Measurements from ENCODE around the gene FMNL1.
A peak's percentile ranks its signal among the peaks of the same experiment; 100 is the strongest.
"Not testable (repeated sequence)": the region's sequence is repeated elsewhere in the genome, so short reads cannot be mapped to it uniquely, and the experiment has no call there.

FMNL1 gene

DNA sequence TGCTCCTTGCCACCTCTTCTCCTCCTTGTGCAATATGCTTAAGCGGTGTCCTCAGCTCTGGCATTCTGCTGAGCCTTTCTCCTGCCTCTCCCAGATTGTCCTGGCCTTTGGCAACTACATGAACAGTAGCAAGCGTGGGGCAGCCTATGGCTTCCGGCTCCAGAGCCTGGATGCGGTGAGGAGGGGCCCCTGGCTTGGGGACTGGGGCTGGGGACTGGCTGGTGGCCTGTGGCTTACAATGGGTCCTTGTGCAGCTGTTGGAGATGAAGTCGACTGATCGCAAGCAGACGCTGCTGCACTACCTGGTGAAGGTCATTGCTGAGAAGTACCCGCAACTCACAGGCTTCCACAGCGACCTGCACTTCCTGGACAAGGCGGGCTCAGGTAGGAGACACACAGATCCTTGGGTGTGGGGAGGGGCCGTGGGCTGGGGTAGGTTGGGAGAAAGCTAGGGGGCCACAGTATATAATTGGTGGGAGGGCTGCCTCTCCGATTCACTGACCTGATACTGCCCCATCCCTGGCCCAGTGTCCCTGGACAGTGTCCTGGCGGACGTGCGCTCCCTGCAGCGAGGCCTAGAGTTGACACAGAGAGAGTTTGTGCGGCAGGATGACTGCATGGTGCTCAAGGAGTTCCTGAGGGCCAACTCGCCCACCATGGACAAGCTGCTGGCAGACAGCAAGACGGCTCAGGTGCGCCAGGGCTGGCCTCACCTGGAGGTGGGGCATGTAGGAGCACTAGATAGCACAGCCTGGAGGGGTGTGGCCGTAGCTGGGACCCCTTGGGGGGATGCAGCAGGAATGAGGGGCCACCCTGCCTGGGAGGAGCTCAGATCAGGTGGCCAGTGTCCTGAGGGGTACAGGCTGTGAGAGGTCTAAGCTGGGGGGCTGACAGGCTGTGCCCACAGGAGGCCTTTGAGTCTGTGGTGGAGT, 23.3 kb downstream of the FMNL1 start:
- no peak overlapping the region for H3K4me3 ChIP-seq (ENCODE audit: low read length)
- TF ChIP-seq, protein P1, sequence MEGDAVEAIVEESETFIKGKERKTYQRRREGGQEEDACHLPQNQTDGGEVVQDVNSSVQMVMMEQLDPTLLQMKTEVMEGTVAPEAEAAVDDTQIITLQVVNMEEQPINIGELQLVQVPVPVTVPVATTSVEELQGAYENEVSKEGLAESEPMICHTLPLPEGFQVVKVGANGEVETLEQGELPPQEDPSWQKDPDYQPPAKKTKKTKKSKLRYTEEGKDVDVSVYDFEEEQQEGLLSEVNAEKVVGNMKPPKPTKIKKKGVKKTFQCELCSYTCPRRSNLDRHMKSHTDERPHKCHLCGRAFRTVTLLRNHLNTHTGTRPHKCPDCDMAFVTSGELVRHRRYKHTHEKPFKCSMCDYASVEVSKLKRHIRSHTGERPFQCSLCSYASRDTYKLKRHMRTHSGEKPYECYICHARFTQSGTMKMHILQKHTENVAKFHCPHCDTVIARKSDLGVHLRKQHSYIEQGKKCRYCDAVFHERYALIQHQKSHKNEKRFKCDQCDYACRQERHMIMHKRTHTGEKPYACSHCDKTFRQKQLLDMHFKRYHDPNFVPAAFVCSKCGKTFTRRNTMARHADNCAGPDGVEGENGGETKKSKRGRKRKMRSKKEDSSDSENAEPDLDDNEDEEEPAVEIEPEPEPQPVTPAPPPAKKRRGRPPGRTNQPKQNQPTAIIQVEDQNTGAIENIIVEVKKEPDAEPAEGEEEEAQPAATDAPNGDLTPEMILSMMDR (conservative IDR thresholded peaks at IDR 0.05; ENCODE audit: low read length) = no peak
- no peak for DNase-seq (ENCODE audit: low read depth)

DNA sequence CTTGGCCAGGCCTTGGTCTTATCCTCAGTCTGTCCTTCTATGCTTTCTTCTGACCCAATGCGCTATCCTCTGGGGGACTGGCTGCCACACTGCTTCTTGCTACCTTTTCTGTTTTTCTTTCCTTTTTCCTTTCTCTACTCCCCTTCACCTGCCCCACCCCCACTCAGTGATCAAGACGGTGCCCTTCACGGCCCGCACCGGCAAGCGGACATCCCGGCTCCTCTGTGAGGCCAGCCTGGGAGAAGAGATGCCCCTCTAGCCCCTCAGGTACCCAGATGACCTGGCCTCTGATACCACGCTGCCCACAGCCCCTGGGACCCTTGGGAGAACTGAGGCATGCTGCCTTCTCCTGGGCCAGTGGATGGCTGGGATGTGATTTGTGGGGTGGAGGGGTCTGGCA, 24.7 kb downstream of the FMNL1 start:
- DNase-seq (ENCODE audit: low read depth) = no peak
- no peak overlapping the region for H3K4me3 ChIP-seq (ENCODE audit: low read length)
- TF ChIP-seq, protein P1 (conservative IDR thresholded peaks at IDR 0.05; ENCODE audit: low read length) = no peak

DNA sequence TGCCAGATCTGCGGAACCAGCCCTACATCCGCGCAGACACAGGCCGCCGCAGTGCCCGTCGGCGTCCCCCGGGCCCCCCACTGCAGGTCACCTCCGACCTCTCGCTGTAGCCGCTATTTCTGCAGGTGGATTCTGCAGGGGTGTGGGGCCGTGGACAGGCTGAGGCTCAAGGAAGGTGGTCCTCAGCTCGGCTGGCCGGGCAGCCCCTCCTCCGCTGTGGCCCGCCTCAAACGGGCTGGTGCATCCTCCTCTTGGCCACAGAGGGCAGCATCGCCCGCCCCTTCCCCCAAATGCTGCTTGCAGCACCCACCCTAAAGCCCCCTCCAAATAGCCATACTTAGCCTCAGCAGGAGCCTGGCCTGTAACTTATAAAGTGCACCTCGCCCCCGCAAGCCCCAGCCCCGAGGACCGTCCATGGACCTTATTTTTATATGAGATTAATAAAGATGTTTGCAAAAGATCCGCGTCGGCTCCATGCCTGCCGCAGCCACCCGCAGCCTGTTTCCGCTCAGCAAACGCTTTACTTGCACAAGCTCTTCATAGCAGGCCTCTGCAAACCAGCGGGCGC, 25.3 kb downstream of the FMNL1 start:
- H3K4me3 ChIP-seq (ENCODE audit: low read length) = peak overlapping the region; percentile 52
- TF ChIP-seq, protein P1 (conservative IDR thresholded peaks at IDR 0.05; ENCODE audit: low read length) = peak; percentile 39
- DNase-seq (ENCODE audit: low read depth) = no peak

DNA sequence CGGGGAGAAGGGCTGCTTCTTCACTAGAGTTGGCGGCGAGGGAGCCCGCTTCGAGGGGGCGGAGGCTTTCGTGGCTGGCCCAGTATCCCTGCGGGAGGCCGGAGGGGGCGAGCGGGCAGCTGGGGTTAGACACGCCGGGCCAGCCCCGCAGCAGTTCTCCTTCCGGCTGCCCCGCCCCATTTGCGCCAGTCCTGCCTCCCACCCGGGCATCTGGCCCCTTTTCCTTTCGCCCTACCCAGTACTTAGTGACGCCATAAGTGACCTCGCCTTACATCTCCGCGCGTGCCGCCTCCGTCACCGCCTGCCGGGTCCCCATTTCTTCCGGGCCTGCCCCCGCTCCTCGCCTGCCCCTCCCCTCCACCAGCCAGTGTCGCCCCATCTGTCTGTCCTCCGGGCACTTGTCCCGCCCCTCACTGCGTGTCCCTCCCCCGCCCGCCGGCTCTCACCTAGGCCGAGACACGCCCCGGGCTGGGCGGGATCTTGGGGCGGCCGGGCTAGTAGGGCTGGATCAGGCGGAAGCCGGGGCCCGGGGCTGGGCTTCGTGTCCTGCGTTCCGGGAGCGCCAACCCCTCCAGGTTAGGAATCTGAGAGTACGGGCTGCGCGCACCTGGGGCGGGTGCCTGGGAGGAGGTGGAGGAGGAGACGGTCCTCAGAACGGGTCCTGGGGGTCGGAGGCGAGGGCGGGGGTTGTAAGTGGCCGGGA, 25.9 kb downstream of the FMNL1 start:
- TF ChIP-seq, protein P1 (conservative IDR thresholded peaks at IDR 0.05; ENCODE audit: low read length) = no peak
- peak overlapping the region; percentile 52 for H3K4me3 ChIP-seq (ENCODE audit: low read length)
- DNase-seq (ENCODE audit: low read depth) = peak; percentile 38

DNA sequence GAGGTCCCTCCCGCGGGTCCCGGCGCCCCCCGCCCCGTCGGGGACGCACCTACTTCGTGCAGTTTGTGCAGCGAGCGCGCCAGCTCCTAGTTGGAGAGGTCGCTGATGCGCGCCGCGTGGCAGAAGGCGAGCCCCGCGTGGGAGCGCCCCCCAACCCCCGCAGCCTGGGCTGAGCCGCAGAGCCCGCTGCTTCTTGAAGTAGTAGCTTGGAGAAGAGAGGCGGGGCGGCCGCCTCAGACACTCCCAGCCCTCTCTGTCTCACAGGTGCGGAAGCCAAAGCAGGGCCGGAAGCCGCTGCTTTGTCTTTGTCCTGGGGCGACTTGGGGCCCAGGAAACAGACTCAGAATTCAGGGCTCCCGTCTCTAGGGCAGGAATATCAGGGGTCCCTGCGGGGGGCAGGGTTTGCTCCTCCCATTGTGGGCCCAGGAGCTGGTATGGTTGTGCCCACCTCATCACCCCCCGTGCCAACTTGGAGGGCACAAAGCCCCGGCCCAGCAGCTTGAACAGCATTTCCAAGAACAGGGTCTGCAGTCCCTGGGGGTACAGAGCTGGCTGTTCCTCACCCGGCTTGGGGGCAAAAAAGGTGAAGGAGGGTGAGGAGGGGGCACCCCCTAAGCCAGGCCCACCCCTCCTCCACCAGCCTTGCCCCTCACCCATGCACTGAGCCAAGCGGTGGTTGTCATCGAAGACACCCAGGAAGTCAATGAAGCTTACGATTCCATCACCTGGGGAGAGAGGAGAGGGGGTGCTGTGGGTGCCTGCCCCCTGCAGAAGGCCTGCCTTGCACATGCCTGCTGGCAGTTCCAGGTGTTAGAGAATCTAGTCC, 26.7 kb downstream of the FMNL1 start:
- no peak overlapping the region for H3K4me3 ChIP-seq (ENCODE audit: low read length)
- no peak for DNase-seq (ENCODE audit: low read depth)
- TF ChIP-seq, protein P1 (conservative IDR thresholded peaks at IDR 0.05; ENCODE audit: low read length) = no peak

DNA sequence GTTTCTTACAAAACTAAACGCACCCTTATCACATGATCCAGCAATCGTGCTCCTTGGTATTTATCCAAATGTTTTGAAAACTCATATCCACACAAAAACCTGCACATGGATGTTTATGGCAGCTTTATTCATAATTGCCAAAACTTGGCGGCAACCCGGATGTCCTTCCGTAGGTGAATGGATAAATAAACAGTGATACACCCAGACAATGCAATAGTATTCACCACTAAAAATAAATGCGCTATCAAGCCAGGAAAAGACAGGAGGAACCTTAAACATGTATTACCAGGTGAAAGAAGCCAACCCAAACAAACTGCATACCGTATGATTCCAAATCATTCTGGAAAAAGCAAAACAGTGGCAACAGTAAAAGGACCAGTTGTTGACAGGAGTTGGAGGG, 30.2 kb downstream of the FMNL1 start:
- TF ChIP-seq, protein P1 (conservative IDR thresholded peaks at IDR 0.05; ENCODE audit: low read length) = no peak
- DNase-seq (ENCODE audit: low read depth) = no peak
- H3K4me3 ChIP-seq (ENCODE audit: low read length) = no peak overlapping the region

DNA sequence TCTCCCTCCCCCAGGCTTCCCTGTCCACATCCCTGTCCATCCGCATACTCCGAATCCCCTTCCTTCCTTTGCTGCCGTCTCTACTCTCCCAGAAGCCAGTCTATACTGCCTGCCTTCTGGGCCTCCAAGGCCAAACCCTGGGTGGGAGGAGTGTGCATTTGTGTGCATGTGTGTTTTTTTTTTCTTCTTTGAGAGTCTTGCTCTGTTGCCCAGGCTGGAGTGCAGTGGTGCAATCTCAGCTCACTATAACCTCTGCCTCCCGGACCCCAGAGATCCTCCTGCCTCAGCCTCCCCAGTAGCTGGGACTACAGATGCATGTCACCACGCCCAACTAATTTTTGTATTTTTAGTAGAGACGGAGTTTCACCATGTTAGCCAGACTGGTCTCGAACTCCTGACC, 31.6 kb downstream of the FMNL1 start:
- not testable (repeated sequence) for DNase-seq (ENCODE audit: low read depth); H3K4me3 ChIP-seq (ENCODE audit: low read length)
